Hematopoietic multipotent progenitor cell treated with erythropoietin and hydrocortisone succinate and interleukin-3 and kit ligand, for 15 days (in vitro differentiated cells): ENCODE measurements around the gene CDH8.

ENCODE experiments used
- DNase-seq: peaks from one replicate; pipeline ENCODE4 v3.0.0-alpha.2; 2015; ENCODE audit warnings: low spot score

Gene CDH8

GRCh38 chr16:61611847-61612491 is 424.3 kb downstream of the CDH8 start:
- no peak for DNase-seq

DNA sequence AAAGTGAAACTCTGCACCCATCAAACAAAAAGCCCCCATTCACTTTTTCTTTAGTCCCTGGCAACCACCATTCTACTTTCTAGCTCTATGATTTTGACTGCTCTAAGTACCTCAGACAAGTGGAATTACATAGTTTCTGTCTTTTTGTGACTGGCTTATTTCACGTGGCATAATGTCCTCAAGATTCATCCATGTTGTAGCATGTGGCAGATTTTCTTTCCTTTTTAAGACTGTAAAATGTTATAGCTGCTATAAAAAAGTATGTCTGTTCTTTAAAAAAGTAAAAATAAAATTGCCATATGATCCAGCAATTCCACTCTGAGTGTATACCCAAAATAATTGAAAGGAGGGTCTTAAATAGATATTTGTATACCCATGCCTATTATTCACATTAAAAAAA is 429.7 kb downstream of the CDH8 start:
- no peak for DNase-seq
